HFF-Myc (cell line): Measurements from ENCODE around the gene RORC.

Experiments used
- DNase-seq: peaks from one replicate; pipeline ENCODE4 v3.0.0-alpha.2; 2011; ENCODE audit warnings: low read depth; ENCODE audit errors: extremely low read depth
- H3K4me3 ChIP-seq: replicated peaks from 2 replicates; pipeline ENCODE4 v1.5.1; 2011; ENCODE audit warnings: low read depth, mild to moderate bottlenecking, control low read depth, low read length
- TF ChIP-seq, protein P1 (sequence below): IDR thresholded peaks from 2 replicates; pipeline ENCODE4 v1.5.1; 2012; ENCODE audit warnings: mild to moderate bottlenecking, low read depth, low read length, control low read depth; ENCODE audit errors: missing control alignments

RORC gene

DNA sequence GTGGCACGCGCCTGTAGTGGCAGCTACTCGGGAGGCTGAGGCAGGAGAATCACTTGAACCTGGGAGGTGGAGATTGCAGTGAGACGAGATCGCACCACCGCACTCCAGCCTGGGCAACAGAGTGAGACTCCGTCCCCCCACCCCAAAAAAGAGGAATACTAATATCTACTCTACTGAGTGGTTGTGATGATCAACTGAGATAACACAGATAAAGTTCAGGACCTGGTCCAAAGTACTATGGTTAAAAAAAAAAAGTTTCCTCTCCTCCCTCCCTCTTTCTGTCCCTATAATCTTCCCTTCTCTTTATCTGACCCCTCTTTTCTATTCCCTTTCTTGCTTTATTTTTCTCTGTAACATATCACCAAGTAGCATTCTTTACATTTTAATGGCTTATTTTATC lies 4.0 kb upstream of the RORC start:
- no peak overlapping the region for H3K4me3 ChIP-seq
- TF ChIP-seq, protein P1, sequence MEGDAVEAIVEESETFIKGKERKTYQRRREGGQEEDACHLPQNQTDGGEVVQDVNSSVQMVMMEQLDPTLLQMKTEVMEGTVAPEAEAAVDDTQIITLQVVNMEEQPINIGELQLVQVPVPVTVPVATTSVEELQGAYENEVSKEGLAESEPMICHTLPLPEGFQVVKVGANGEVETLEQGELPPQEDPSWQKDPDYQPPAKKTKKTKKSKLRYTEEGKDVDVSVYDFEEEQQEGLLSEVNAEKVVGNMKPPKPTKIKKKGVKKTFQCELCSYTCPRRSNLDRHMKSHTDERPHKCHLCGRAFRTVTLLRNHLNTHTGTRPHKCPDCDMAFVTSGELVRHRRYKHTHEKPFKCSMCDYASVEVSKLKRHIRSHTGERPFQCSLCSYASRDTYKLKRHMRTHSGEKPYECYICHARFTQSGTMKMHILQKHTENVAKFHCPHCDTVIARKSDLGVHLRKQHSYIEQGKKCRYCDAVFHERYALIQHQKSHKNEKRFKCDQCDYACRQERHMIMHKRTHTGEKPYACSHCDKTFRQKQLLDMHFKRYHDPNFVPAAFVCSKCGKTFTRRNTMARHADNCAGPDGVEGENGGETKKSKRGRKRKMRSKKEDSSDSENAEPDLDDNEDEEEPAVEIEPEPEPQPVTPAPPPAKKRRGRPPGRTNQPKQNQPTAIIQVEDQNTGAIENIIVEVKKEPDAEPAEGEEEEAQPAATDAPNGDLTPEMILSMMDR, result no peak
- DNase-seq, result no peak

DNA sequence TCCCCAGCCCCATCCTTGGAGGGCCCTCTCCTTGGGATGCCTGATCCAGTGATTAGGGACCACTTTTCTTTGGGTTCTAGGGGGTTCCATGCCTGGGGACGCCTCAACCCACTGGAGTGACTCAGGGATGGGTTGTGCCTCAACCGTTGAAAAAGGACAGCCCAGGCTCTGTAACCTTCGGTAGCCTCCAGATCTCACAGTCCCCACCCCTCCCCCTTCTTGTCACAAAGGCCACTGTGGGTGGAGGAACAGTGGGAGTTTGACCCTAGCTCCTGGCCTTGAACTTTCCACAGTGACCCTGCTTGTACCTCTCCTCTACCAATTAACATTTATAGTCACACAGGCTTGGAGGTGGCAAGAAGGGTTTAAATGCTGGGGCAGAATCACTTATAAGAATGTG lies 2.6 kb upstream of the RORC start:
- no peak overlapping the region for H3K4me3 ChIP-seq
- TF ChIP-seq, protein P1, result no peak
- DNase-seq, result no peak

DNA sequence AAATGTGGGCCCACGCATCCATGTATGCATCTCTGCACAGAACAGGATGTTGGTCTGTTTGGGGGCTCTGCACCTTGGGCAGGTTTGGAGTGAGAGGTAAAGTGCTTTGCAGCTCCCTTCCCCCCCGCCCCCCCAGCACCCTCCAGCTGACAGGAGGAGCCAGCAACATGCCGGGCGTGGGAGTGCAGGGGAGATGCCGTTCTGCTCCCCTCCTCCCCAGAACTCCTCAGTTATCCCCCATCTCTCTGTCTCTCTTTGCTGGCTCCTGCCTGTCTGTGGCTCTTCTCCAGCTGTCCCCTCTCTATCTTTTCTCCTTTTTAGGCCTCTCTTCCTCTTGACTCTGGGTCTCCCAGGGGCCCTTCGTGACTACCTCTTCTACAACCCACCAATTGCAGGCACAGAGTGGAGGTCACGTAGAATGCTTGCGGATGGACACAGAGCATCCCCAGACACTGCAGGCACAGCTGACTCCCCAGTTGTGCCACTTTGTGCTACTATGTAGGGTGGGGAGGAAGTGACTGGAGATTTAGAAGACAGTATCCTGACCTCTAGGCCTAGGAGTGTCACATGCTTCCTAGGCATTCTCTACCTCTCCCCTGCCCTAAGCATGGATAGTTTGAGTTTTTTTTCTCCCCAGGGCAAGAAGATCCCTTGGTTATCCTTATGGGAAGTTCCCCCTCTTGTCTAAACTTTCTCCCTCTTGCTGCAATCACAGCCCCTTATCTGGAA lies 1.7 kb upstream of the RORC start:
- TF ChIP-seq, protein P1, result no peak
- no peak overlapping the region for H3K4me3 ChIP-seq
- no peak for DNase-seq

DNA sequence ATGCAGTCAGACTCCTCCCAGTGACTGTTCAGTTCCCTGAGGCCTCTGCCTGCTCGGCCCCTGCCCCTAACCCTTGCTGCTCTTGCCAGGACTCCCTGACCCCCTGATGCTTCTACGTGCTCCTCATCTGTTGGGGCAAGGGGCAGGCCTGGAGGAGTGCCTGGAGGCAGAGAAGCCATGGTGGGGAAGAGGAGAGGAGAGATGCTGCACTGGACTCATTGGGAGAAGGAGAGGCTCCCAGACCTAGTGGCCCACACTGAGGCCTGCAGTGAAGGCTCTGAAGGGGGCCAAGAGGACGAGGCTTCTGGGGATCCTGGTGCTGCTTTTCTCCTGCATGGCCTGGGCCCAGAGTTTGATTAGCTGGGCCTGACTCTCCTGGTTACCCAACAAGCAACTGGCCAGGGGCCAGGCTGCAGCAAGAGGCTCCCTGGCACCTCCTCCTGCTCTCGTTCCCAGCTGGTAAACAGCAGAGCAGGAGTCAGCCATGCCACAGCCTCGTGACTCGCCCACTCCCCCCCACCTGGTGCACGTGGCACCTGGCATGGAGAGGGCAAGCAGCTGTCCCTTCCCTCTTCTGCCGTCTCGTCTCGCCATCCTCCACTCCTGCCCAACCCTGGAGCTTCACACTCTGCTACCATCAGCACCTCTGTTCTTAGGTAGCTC lies 847 bp upstream of the RORC start:
- H3K4me3 ChIP-seq, result no peak overlapping the region
- no peak for DNase-seq
- TF ChIP-seq, protein P1, result no peak

DNA sequence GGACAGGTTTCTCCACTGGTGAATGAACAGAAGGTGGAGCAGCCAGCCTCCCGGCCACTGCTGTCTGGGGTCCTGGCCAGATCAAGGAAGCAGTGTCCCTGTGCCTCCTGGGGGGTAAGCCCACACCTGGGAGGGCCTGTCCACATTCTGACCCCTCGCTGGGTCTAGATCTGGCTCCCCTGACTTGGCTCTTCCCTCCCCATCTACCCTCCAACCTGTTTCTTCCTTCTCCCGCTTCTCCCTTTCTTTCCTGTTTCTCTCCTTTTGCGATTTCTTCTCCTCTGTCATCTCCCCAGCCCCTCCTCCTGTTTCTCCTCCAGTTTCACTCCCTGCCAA lies 378 bp downstream of the RORC start:
- H3K4me3 ChIP-seq, result no peak overlapping the region
- no peak for DNase-seq
- TF ChIP-seq, protein P1, result no peak

DNA sequence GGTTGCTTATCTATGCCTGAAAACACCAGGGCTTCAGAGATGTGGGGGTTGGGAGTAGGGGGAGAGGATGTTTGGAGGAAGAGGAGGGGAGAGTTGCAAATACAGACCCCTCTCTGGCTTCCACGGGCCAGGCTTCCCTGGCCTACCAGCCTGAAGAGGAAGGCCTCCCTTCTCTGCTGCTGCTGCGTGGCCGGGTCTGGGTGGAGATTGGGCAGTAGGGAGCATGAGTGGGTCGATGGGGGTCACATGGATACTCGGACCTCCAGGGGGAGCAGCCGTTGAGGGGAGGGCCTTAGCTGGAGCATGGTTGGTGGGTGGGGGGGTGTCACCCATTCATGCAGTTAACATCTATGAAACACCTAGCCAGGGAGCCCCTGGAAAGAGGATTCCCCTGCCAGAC lies 1.5 kb downstream of the RORC start:
- TF ChIP-seq, protein P1, result no peak
- H3K4me3 ChIP-seq, result no peak overlapping the region
- no peak for DNase-seq
